OCI-LY1 (cell line): ENCODE results near the gene B4GALT1.

Experiments used
- H2AFZ ChIP-seq: fragments of 200-600 bp; sonication (generic), shearing (Covaris generic); 2 replicates; pipeline ENCODE4 v1.6.0; 2014; ENCODE audit warnings: antibody characterized with exemption, mild to moderate bottlenecking, low read length
- H3F3A ChIP-seq: fragments of 200-600 bp; sonication (generic), shearing (Covaris generic); 2 replicates; pipeline ENCODE4 v1.6.0; 2014; ENCODE audit warnings: mild to moderate bottlenecking, antibody characterized with exemption, low read length, moderate library complexity; ENCODE audit not compliant: insufficient read depth
- H3K27ac ChIP-seq: fragments of 200-600 bp; sonication (generic); 2 replicates; pipeline ENCODE4 v1.5.1; 2014; ENCODE audit warnings: low read length, mixed run types, mild to moderate bottlenecking, low read depth; ENCODE audit not compliant: poor library complexity, severe bottlenecking
- H3K27me3 ChIP-seq: fragments of 200-600 bp; sonication (generic); 2 replicates; pipeline ENCODE4 v1.6.0; 2014; ENCODE audit warnings: antibody characterized with exemption, mild to moderate bottlenecking, low read length, moderate library complexity; ENCODE audit not compliant: insufficient read depth
- H3K36me3 ChIP-seq: fragments of 200-600 bp; sonication (generic); 2 replicates; pipeline ENCODE4 v1.6.1; 2014; ENCODE audit warnings: mild to moderate bottlenecking, antibody characterized with exemption, low read length, moderate library complexity, mixed read lengths; ENCODE audit not compliant: insufficient read depth
- H3K4me1 ChIP-seq: fragments of 200-600 bp; sonication (generic); 2 replicates; pipeline ENCODE4 v1.5.1; 2014; ENCODE audit warnings: mild to moderate bottlenecking, low read length, moderate library complexity; ENCODE audit not compliant: insufficient read depth, severe bottlenecking
- H3K4me2 ChIP-seq: fragments of 200-600 bp; sonication (generic), shearing (Covaris generic); 2 replicates; pipeline ENCODE4 v1.6.1; 2014; ENCODE audit warnings: low read length
- H3K4me3 ChIP-seq: fragments of 200-600 bp; sonication (generic); 2 replicates; pipeline ENCODE4 v1.5.1; 2014; ENCODE audit warnings: low read length, low read depth, mild to moderate bottlenecking, mixed read lengths; ENCODE audit not compliant: poor library complexity, severe bottlenecking
- H3K79me2 ChIP-seq: fragments of 200-600 bp; shearing (Covaris generic); 2 replicates; pipeline ENCODE4 v1.6.1; 2016; ENCODE audit warnings: mixed run types, low read length, mixed read lengths; ENCODE audit not compliant: insufficient read depth
- H3K9ac ChIP-seq: fragments of 200-600 bp; sonication (generic), shearing (Covaris generic); 2 replicates; pipeline ENCODE4 v1.6.1; 2014; ENCODE audit warnings: mild to moderate bottlenecking, low read length, mixed read lengths
- H3K9me2 ChIP-seq: fragments of 200-600 bp; sonication (generic), shearing (Covaris generic); 2 replicates; pipeline ENCODE4 v1.6.1; 2014; ENCODE audit warnings: low read depth, mild to moderate bottlenecking, low read length, mixed read lengths
- H3K9me3 ChIP-seq: fragments of 200-600 bp; shearing (Covaris generic); 2 replicates; pipeline ENCODE4 v1.6.1; 2014; ENCODE audit warnings: low read length, mixed read lengths
- H4K20me1 ChIP-seq: fragments of 200-600 bp; sonication (generic), shearing (Covaris generic); 2 replicates; pipeline ENCODE4 v1.6.0; 2016; ENCODE audit warnings: mild to moderate bottlenecking, low read length; ENCODE audit not compliant: insufficient read depth
- EZH2 ChIP-seq: fragments of 200-600 bp; sonication (generic), shearing (Covaris generic); IDR thresholded peaks from 2 replicates; pipeline ENCODE4 v1.8.0; 2017; ENCODE audit warnings: borderline replicate concordance, mixed run types, mild to moderate bottlenecking, antibody characterized with exemption, low read length, moderate library complexity, mixed read lengths
- TF ChIP-seq, protein P1 (sequence below): fragments of 200-600 bp; sonication (generic), shearing (Covaris generic); IDR thresholded peaks from 2 replicates; pipeline ENCODE4 v1.5.1; 2017; ENCODE audit warnings: mild to moderate bottlenecking, antibody characterized with exemption, low read length, moderate library complexity, mixed read lengths

The B4GALT1 gene

DNA sequence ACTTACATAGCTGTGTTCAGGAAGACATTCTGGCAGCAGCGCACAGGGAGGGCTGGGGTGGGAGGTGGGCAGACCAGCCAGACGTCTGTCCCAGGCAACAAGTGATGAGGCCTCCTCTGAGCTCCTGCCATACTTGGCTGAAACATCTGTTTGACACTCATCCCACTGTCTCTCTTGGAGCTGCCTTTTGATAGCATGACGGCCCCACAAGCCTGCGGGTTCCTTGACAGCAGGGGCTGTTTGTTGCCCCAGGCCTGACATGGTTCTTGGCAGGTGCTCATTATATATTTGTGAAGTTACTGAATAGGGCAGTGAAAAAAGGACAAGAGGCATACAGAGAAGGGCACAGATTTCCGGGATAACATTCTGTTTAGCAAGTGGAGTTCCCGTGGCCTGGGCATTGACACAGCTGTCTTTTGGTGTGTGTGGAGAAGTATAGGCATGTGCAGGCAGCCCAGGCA is 22.2 kb upstream of the B4GALT1 start:
- Histone ChIP-seq H3K9me2 (no peaks in the 10 kb centered on the region), H3K27ac (no peak overlapping the region), H3K4me2 (no peak overlapping the region), H3K9ac (no peak overlapping the region), H4K20me1 (no peaks in the 10 kb centered on the region), H3K4me1 (no peaks in the 10 kb centered on the region), H3K4me3 (no peak overlapping the region), H2AFZ (no peak overlapping the region), H3K79me2 (no peaks in the 10 kb centered on the region), H3K36me3 (no peaks in the 10 kb centered on the region), H3F3A (no peaks in the 10 kb centered on the region), H3K27me3 (peaks cover 13% of the 10 kb centered on the region; the same call in 1 of the 2 replicates), H3K9me3 (no peaks in the 10 kb centered on the region)
- no peak for TF ChIP-seq EZH2
- TF ChIP-seq, protein P1, sequence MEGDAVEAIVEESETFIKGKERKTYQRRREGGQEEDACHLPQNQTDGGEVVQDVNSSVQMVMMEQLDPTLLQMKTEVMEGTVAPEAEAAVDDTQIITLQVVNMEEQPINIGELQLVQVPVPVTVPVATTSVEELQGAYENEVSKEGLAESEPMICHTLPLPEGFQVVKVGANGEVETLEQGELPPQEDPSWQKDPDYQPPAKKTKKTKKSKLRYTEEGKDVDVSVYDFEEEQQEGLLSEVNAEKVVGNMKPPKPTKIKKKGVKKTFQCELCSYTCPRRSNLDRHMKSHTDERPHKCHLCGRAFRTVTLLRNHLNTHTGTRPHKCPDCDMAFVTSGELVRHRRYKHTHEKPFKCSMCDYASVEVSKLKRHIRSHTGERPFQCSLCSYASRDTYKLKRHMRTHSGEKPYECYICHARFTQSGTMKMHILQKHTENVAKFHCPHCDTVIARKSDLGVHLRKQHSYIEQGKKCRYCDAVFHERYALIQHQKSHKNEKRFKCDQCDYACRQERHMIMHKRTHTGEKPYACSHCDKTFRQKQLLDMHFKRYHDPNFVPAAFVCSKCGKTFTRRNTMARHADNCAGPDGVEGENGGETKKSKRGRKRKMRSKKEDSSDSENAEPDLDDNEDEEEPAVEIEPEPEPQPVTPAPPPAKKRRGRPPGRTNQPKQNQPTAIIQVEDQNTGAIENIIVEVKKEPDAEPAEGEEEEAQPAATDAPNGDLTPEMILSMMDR: no peak

- no peaks in the 10 kb centered on the region for H3F3A ChIP-seq
Observed at GRCh38 chr9:33188711-33189110, 21.6 kb upstream of the B4GALT1 start.

DNA sequence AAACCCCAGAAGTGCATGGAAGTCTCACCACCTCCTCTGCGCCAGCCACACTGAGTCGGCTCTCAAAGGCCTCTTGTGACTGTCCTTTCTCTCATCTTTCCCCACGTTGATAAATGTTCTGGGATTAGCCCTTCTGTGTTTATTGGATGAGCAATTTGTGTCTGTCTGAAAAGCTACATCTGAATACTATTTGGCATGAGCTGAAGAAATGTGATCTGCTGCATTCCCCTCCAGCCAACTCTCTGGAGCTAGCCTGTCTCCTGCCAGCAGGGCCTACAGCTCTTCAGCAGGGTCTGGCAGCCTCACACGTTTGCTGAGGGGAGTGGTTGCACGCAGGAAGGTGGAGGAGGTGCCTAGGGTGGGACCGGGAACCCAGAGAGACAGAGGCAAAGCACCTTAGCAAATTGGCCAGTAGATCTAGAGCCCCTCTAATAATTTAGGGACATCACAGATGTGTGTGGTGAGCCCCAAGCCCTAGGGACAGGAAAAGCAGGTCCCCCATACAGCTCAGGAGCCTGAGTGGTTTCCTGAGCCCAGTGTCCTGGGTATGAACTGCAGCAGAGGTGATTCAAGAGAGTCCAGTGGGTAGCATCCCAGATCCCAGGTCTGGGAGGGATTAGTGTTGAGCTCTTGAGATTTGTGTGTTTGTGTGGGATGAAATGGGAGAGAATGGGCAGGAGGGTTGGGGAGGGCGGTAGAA is 20.5 kb upstream of the B4GALT1 start:
- Histone ChIP-seq H4K20me1 (no peaks in the 10 kb centered on the region), H3K27me3 (peaks cover 13% of the 10 kb centered on the region; the same call in 1 of the 2 replicates), H3K79me2 (no peaks in the 10 kb centered on the region), H3K36me3 (no peaks in the 10 kb centered on the region), H3K4me2 (no peak overlapping the region), H3F3A (no peaks in the 10 kb centered on the region), H3K27ac (no peak overlapping the region), H3K4me3 (no peak overlapping the region), H2AFZ (no peak overlapping the region), H3K9ac (no peak overlapping the region), H3K4me1 (no peaks in the 10 kb centered on the region), H3K9me2 (no peaks in the 10 kb centered on the region), H3K9me3 (no peaks in the 10 kb centered on the region)
- TF ChIP-seq EZH2: no peak
- TF ChIP-seq, protein P1: no peak

More at GRCh38 chr9:33188711-33189110, 21.6 kb upstream of the B4GALT1 start:
- TF ChIP-seq, protein P1: no peak
- TF ChIP-seq EZH2: no peak
- Histone ChIP-seq H3K79me2 (no peaks in the 10 kb centered on the region), H2AFZ (no peak overlapping the region), H3K9me2 (no peaks in the 10 kb centered on the region), H3K27me3 (peaks cover 13% of the 10 kb centered on the region; the same call in 1 of the 2 replicates), H3K4me2 (no peak overlapping the region), H3K36me3 (no peaks in the 10 kb centered on the region), H4K20me1 (no peaks in the 10 kb centered on the region), H3K4me3 (no peak overlapping the region), H3K27ac (no peak overlapping the region), H3K9ac (no peak overlapping the region), H3K9me3 (no peaks in the 10 kb centered on the region), H3K4me1 (no peaks in the 10 kb centered on the region)
